Suprapubic skin (tissue), 3 donors: ENCODE data around the gene PDIA3.

Source experiments
- CTCF ChIP-seq, 2 donors: fragments of 200-600 bp in 1 of 2; fragments of 450-650 bp in 1 of 2; sonication (generic) in 1 of 2; IDR thresholded peaks; one replicate each; pipeline ENCODE4 v1.5.1; 2016 to 2019; ENCODE audit warnings: antibody characterized with exemption in 2 of 2, mild to moderate bottlenecking in 1 of 2, moderate library complexity in 1 of 2
- EP300 ChIP-seq: sonication (generic); formaldehyde crosslinking; IDR thresholded peaks from one replicate; pipeline ENCODE4 v1.6.1; 2017; ENCODE audit warnings: antibody characterized with exemption

- TF ChIP-seq CTCF (IDR thresholded peaks at IDR 0.05) = no peak
- TF ChIP-seq EP300 = no peak
Observed at GRCh38 chr15:43808960-43809678, 62.9 kb downstream of the PDIA3 start.
